Measurements from ENCODE around the gene FKBP5.

- TF ChIP-seq POLR2A (IDR thresholded peaks at IDR 0.05; ENCODE audit: low read length), result no peak
- TF ChIP-seq GATA1 (IDR thresholded peaks at IDR 0.05; ENCODE audit: low read depth, low read length), result no peak
These were observed 87.2 kb downstream of the FKBP5 start for GRCh38 chr6:35601331-35602132.
